ENCODE results near the gene TPD52L1. TPM values are rescaled to one million over a fixed set of nuclear protein-coding genes. Genes with fewer than 3 reads are reported as not detected.

Gene TPD52L1
- total RNA-seq, 4 donors from 2014 or later, result 22.2 to 77.6 (median 37.7) TPM

GRCh38 chr6:125140808-125141207, 12.8 kb upstream of the TPD52L1 start:
- Histone ChIP-seq H3K9me3 (no peaks in the 10 kb centered on the region), H3K36me3 (no peaks in the 10 kb centered on the region), H3K4me3 (no peak overlapping the region), H3K27me3 (no peaks in the 10 kb centered on the region), H3K27ac (no peak overlapping the region), H3K4me1 (no peaks in the 10 kb centered on the region)
- intact Hi-C loops (cut with DNase I; ENCODE audit: low total_unique reads), result no loop called here
- DNase-seq, result no peak
- TF ChIP-seq POLR2A (IDR thresholded peaks at IDR 0.05) (no peak), CTCF (IDR thresholded peaks at IDR 0.05) (no peak)

GRCh38 chr6:125142618-125143017, 11.0 kb upstream of the TPD52L1 start:
- intact Hi-C loops (cut with DNase I; ENCODE audit: low total_unique reads), result no loop called here
- TF ChIP-seq CTCF (IDR thresholded peaks at IDR 0.05), result no peak
- no peak for TF ChIP-seq POLR2A (IDR thresholded peaks at IDR 0.05)
- Histone ChIP-seq H3K27me3 (no peaks in the 10 kb centered on the region), H3K4me3 (no peak overlapping the region), H3K27ac (no peak overlapping the region), H3K9me3 (no peaks in the 10 kb centered on the region), H3K4me1 (no peaks in the 10 kb centered on the region), H3K36me3 (no peaks in the 10 kb centered on the region)
- DNase-seq, result no peak

GRCh38 chr6:125144822-125145221, 8.8 kb upstream of the TPD52L1 start:
- no peak for DNase-seq
- no peak for TF ChIP-seq POLR2A (IDR thresholded peaks at IDR 0.05)
- no peak for TF ChIP-seq CTCF (IDR thresholded peaks at IDR 0.05)
- no peak overlapping the region for H3K27ac ChIP-seq
- H3K9me3 ChIP-seq, result no peaks in the 10 kb centered on the region
- H3K4me3 ChIP-seq, result no peak overlapping the region
- no peaks in the 10 kb centered on the region for H3K27me3 ChIP-seq
- no peaks in the 10 kb centered on the region for H3K4me1 ChIP-seq
- intact Hi-C loops (cut with DNase I; ENCODE audit: low total_unique reads), result no loop called here
- H3K36me3 ChIP-seq, result no peaks in the 10 kb centered on the region

- Histone ChIP-seq H3K36me3 (no peaks in the 10 kb centered on the region), H3K9me3 (no peaks in the 10 kb centered on the region), H3K4me3 (no peak overlapping the region), H3K27me3 (no peaks in the 10 kb centered on the region), H3K27ac (no peak overlapping the region), H3K4me1 (no peaks in the 10 kb centered on the region)
- no peak for DNase-seq
- no peak for TF ChIP-seq CTCF (IDR thresholded peaks at IDR 0.05)
- TF ChIP-seq POLR2A (IDR thresholded peaks at IDR 0.05), result no peak
- intact Hi-C loops (cut with DNase I; ENCODE audit: low total_unique reads), result no loop called here
Observed at GRCh38 chr6:125149256-125150144, 4.1 kb upstream of the TPD52L1 start.

GRCh38 chr6:125151700-125152099, 1.9 kb upstream of the TPD52L1 start:
- Histone ChIP-seq H3K27ac (no peak overlapping the region), H3K9me3 (no peaks in the 10 kb centered on the region), H3K4me3 (no peak overlapping the region), H3K4me1 (no peaks in the 10 kb centered on the region), H3K27me3 (no peaks in the 10 kb centered on the region), H3K36me3 (no peaks in the 10 kb centered on the region)
- intact Hi-C loops (cut with DNase I; ENCODE audit: low total_unique reads), result no loop called here
- DNase-seq, result no peak
- TF ChIP-seq CTCF (IDR thresholded peaks at IDR 0.05) (no peak), POLR2A (IDR thresholded peaks at IDR 0.05) (no peak)

Measured in uterus (tissue), 4 donors.